ENCODE measurements around the gene CDH5.

Gene CDH5

DNA sequence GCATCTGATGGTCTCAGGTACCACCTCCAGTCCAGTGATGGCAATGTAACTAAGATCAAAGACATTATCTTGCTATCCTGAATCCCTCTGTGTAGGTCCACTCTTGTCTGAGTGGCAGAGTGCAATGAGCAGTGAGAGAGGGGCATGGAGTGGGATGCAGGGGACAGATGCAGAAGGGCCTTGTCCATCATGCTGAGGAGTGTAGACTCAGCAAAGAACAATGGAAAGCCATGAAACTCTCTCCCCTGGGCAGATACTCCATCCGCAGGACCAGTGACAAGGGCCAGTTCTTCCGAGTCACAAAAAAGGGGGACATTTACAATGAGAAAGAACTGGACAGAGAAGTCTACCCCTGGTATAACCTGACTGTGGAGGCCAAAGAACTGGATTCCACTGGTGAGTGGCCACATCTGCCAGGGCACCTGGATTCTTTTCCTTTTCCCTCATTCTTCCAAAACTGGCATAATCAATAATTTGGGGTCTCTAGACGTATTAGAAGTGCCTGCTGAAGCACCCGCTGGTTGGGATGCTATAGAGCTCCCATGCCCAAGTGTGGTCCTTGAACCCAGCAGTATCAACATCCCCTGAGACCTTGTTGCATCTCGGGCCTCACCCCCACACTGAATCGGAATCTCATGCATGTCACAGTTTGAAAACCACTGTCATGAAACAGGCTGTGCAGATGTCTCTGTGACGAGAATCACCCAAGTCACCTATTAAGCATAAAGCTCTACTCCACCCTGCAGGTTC is 29.5 kb downstream of the CDH5 start:
- no peak for DNase-seq

GRCh38 chr16:66397736-66398433 is 31.4 kb downstream of the CDH5 start:
- DNase-seq: no peak

GRCh38 chr16:66399031-66399430 is 32.5 kb downstream of the CDH5 start:
- DNase-seq: no peak

- DNase-seq: peak; percentile 67
Observed at GRCh38 chr16:66399930-66400329, 33.4 kb downstream of the CDH5 start.

GRCh38 chr16:66400503-66401380 is 34.3 kb downstream of the CDH5 start:
- DNase-seq: no peak

GRCh38 chr16:66401610-66402009 is 35.1 kb downstream of the CDH5 start:
- no peak for DNase-seq

GRCh38 chr16:66402166-66402565 is 35.7 kb downstream of the CDH5 start:
- no peak for DNase-seq

- no peak for DNase-seq
Observed at GRCh38 chr16:66402591-66403230, 36.2 kb downstream of the CDH5 start.

DNA sequence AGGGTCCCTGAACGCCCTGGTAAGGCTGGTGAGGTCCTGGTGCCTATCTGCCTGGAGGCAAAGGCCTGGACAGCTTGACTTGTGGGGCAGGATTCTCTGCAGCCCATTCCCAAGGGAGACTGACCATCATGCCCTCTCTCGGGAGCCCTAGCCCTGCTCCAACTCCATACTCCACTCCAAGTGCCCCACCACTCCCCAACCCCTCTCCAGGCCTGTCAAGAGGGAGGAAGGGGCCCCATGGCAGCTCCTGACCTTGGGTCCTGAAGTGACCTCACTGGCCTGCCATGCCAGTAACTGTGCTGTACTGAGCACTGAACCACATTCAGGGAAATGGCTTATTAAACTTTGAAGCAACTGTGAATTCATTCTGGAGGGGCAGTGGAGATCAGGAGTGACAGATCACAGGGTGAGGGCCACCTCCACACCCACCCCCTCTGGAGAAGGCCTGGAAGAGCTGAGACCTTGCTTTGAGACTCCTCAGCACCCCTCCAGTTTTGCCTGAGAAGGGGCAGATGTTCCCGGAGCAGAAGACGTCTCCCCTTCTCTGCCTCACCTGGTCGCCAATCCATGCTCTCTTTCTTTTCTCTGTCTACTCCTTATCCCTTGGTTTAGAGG is 37.1 kb downstream of the CDH5 start:
- DNase-seq: no peak

DNA sequence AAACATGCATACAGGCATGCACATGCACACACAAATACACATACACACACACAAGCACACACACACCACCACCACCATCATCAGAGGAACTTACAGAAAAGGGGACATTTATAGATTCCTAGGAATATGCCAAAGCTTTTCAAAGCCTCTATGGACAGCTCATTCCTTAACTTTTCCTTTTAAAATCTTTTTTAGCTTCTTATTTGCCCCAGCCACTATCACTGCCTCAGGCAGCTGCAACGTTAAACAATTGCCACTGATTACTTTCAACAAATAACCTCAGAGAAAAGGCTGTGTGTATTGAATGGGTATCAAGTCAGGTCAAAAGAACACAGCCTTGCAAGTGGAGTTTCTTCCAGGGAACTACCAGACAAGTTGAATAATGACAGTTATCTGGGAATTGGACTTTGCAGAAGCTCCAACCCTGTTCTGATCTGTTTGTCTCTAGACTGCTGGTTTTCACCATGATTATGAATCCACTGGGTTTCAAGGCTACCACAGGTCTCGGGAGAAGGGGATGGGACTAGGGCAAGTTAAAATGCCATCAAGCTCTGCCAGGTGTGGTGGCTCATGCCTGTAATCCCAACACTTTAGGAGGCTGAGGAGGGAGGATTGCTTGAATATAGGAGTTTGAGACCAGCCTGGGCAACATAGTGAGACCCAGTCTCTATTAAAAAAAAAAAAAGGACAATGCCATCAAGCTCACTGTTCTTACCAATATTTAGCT is 38.7 kb downstream of the CDH5 start:
- DNase-seq: no peak

DNA sequence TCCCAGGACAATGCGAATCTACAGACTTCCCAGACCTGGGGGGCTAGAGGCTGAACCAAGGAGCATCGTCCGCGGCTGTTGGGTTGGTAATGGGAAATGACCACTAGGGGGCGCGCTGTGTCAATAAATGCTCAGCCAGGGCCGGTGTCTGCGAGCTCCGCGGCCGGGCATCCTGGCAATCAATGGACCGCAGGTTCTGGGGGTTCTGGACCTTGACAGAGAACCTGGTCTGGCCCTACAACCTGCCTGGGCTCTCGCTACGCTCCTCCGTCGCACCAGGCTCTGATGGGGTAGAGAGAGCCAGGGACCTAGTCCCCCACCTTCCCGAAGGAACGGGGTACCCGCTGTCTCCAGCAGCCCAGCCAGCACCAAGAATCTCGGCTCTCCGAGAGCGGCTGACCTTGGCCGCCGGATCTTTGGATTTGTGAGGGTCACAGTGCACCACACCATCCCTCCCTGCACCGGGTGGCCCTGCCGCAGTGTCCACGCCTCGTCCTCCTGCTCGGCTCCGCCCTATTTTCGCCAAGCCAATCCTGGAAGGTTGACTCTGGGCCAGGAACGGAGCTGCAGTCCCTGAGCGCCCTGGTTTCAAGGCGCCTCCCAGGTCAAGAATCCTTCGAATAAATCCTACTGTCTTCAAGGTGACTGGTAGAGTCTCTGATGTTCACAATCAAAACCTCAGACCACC is 40.2 kb downstream of the CDH5 start:
- peak; percentile 85 for DNase-seq

GRCh38 chr16:66408163-66409048 is 41.9 kb downstream of the CDH5 start:
- DNase-seq: peak; percentile 53

GRCh38 chr16:66409156-66409555 is 42.7 kb downstream of the CDH5 start:
- DNase-seq: no peak

- DNase-seq: no peak
Observed at GRCh38 chr16:66412182-66412581, 45.7 kb downstream of the CDH5 start.

GRCh38 chr16:66414891-66415290 is 48.4 kb downstream of the CDH5 start:
- DNase-seq: no peak

DNA sequence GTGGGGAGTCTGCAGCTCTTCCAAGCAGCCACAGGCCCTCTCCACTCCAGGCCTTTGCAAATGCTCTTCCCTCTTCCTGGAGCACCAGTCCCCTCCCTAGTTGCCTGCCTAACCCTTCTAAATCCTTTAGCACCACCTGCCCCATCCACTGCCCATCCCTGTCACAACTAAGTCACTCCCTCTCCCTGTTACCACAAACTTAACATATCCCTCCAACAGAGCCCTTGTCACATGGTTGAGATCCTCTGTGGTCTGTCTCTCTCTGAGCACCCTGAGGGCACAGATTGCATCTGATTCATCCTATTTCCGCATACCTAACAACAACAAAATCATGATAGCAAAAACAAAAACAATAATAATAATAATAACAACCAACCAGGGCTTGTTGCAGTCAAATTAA is 49.6 kb downstream of the CDH5 start:
- no peak for DNase-seq

GRCh38 chr16:66416939-66417700 is 50.6 kb downstream of the CDH5 start:
- no peak for DNase-seq

DNA sequence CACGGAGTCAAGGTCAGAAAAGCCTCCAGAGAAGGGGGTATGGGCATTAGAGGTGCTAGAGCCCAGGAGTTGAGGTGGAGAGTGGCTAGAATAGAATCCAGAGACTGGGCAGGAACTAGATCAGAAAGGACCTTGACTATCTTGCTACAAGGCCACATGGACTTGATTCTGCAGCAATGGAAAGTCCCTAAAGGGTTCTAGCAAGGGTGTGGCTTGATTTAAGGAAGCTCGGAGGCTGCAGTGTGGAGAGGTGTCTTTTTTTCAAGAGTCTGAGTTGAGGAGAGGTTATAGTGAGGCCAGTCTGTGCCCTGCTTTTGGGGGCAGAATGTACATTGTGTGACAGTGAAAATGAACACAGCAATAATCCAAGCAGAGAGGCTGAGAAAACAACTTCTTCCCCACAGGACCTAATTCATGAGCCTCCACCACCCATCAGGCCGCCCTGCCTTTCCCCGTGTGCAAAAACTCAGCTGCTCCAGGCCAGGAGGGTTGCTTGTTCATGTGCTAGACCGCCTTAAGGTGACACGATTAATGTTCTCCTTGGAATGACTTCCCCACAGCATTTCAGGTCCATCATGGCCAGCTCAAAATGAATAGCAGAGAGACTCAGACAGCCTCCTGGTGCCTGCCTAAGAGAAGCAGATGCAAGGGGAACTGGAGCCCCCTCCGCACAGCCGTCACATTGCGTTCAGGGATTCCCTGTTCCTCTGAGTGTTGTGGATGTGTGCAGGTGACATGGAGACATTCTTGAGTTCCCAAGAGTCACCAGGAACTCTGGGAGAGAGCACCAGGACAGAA is 51.9 kb downstream of the CDH5 start:
- no peak for DNase-seq

- DNase-seq: no peak
Observed at GRCh38 chr16:66419527-66419926, 53.0 kb downstream of the CDH5 start.
